Kidney capillary endothelial cell (primary cell): ENCODE data around the gene HHIP.

Source experiments
- DNase-seq: peaks from one replicate; pipeline ENCODE4 v3.0.0-alpha.2; 2018; ENCODE audit warnings: low spot score

The HHIP gene, protein sequence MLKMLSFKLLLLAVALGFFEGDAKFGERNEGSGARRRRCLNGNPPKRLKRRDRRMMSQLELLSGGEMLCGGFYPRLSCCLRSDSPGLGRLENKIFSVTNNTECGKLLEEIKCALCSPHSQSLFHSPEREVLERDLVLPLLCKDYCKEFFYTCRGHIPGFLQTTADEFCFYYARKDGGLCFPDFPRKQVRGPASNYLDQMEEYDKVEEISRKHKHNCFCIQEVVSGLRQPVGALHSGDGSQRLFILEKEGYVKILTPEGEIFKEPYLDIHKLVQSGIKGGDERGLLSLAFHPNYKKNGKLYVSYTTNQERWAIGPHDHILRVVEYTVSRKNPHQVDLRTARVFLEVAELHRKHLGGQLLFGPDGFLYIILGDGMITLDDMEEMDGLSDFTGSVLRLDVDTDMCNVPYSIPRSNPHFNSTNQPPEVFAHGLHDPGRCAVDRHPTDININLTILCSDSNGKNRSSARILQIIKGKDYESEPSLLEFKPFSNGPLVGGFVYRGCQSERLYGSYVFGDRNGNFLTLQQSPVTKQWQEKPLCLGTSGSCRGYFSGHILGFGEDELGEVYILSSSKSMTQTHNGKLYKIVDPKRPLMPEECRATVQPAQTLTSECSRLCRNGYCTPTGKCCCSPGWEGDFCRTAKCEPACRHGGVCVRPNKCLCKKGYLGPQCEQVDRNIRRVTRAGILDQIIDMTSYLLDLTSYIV

DNA sequence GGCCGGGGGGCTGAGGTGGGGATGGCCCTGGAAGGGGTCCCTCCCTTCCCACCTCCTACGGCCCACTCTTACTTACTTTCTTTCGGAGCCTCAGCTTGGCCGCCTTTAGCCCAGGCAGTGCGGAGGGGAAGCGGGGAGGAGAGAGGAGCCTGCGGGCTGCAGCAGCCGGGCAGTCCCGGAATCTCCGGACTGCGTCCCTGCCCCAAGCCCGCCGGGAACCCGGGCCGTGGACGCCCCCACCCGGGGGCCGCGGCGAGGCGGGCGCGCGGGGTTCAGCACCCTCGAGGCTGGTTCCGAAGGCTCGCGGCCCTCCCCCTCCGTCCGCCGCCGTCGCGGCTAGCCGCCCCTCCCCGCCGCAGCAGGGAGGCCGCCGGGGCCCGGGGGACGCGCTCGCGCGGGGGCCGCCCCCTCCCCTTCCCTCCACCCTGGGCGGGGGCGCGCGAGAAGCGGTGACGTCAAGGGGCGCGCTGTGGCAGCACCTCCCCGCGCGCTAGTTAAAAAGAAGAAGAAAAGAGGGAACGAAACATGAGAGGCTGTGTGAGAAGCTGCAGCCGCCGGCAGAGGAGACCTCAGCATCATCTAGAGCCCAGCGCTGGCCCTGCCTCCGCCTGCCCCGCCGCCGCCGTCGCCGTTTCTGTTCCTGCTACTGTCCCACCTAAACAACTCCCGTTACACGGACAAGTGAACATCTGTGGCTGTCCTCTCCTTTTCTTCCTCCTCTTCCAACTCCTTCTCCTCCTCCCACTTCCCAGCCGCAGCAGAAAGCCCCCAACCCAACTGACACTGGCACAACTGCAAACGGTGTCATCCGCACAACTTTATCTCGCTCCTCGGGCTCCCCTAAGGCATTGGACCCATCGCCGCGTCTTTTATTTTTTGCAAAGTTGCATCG is at the start of gene HHIP:
TSS of gene HHIP (plus strand) at position 526 of the 892 bp plus-strand sequence. CDS start 520 bp downstream, outside the sequence.
- peak; percentile 26 for DNase-seq

DNA sequence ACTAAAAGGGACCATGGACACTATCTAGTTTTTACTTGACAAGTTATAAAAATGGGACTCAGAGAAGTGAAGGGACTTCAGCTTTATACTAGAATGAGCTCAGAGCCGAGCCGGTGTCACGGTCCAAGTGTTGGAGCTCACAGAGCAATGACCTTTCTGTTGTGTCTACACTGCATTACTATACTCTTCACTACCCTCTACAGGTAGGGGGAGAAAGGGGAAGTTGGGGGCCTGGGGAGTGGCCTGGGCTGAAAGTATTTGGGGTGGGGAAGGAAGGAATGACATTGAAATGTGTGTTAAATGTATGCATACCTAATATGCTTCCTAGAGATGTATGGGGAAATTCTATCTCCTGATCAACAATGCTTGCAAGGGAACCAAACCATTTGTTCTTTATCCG is 48.8 kb upstream of the HHIP start:
- no peak for DNase-seq

DNA sequence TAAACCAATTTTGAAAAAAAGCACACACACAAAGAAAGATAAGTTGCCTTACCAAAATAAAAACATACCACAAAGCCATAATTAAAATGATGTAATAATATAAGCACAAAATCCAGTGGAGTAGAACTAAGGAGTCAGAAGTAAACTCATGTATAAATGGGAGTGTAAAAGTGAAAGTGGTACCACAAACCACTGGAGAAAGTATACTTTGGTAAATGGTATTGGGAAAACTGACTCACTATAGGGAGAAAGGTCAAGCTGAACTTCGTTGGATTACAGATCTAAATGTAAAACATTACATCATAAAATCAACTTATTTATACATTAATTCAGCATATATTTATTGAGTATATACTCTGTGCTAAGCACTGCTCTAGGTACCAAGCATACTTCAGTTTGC is 46.3 kb upstream of the HHIP start:
- DNase-seq: no peak

DNA sequence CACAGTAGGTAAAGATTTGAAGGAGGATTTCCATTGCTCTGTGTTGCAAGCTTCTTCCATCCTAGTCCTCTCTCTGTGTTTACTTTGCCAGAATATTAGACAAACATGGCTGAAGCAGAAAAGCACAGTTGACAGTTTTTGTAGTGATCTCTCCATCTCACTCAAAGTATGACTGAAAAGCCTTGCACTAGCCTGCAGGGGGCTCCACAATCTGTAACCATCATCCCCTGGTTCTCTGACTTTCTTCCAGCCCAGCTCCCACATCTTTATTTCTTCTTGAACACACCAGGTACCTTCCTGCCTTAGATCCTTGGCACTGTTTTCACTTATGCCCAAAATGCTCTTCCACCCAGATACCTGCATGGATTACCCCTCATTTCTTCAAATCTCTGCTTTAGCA is 34.1 kb upstream of the HHIP start:
- no peak for DNase-seq

DNA sequence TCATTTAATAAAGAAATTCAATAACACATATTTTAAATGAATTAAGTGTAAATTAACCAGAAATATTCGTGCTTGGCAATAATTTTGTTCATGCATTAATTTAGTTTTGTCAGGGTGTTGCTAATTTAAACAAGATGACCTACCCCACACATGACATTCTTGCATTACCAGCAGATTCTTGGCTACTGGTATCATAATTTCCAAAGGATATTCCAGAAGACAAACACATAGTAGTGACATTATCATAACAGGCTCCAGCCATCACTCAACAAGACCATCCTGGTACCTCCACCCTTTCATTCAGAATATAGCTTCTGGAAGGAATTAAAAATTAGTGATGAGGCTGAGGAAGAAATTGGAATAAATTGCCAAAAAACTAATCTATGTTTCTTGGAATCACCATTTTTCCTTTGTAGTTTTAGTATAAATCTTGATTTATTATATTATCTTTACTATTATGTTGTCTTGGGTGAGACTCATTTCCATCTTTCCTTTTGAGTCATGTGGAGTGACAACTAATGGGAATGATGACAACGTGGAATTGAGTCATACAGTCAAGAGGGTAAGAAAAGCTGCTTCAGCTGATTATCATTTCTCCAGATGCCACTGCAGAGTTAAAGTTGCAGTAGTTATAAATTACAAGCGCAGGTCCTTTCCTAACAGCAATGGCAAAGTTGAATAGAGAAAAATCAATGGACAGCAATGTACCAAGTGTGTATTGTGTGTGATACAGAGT is 30.9 kb upstream of the HHIP start:
- peak; percentile 66 for DNase-seq

DNA sequence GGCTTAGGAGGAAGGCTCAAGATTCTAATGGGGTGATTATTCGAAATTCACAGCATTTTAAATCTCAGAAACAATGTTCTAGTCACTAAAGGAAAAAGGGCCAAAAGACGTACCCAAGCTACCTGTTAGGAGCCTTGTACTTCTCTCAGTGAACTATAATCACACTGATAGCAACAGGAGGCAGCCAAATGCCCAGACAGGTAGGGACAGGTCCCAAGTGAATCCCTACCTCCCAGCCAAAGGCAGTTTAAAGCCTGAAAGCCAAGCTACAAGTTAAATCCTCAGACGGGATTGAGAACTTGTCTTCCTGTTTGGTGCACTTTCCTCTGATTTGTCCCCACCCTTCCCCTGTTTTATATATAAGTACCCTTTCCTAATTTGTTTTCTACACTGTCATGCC is 24.3 kb upstream of the HHIP start:
- no peak for DNase-seq

DNA sequence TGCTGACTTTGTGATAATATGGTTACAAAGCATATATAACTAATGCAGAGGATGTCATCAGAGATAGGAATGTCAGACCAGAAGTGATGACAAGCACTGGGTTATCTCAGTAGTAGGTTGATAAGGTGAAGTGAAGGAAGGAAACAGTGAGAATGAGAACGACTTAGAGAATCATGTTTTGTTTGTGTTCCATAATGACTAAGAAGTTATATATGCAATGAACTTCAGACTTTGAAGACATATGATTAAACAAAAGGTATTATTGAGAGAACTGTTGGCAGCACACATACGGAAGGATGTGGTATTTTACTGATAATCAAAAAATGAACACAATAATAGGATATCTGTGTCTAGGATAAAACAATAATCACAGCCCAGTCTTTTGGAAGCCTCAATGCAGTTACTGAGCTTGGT is 18.3 kb upstream of the HHIP start:
- DNase-seq: peak; percentile 44

DNA sequence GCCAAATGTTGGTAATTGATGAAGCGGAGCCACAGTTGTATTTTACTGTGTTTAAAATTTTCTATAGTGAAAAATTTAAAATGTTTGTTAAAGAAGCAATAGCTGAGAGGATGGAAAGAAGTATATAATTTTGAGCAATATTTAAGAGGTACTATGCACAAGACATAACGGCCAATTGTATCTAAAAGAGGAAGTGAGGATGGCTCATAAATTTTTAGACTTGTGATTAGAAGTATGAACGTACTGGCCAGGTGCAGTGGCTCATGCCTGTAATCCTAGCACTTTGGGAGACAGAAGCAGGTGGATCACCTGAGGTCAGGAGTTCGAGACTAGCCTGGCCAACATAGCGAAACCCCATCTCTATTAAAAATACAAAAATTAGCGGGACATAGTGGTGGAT is 12.7 kb upstream of the HHIP start:
- no peak for DNase-seq

DNA sequence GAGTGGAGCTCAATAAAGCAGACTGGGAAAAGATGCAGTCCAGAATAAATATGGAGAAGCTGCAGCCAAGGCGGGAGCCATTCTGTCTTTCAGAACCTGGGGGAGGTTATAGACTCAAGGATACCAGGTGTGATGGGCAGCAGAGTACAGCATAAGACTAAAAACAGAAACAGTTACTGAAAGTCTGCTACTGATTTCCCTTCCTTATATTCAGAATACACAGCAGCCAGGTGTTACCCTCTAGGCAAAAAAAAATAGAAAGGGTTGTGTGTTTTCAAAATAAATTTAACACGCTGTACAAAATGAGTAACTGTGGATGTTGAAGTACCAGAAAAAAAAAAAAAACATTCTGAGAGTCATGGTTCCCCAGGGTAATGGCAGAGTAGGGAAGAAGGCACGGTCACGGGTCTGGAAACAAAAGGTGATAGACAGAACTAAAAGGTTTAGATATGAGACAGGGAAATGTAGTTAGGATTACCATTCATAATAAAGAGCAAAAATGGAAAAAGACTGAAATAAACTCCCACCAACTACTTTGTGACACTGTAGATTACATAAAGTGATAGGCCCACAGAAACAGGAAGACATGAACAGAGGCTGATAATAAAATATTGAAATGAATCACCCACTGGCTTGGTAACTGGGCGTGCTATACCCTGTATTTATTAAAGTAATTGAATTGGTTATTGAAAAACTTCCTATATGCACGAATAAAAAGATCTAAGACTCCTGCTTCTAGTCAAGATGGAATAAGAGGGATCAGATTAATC is 10.8 kb upstream of the HHIP start:
- no peak for DNase-seq

DNA sequence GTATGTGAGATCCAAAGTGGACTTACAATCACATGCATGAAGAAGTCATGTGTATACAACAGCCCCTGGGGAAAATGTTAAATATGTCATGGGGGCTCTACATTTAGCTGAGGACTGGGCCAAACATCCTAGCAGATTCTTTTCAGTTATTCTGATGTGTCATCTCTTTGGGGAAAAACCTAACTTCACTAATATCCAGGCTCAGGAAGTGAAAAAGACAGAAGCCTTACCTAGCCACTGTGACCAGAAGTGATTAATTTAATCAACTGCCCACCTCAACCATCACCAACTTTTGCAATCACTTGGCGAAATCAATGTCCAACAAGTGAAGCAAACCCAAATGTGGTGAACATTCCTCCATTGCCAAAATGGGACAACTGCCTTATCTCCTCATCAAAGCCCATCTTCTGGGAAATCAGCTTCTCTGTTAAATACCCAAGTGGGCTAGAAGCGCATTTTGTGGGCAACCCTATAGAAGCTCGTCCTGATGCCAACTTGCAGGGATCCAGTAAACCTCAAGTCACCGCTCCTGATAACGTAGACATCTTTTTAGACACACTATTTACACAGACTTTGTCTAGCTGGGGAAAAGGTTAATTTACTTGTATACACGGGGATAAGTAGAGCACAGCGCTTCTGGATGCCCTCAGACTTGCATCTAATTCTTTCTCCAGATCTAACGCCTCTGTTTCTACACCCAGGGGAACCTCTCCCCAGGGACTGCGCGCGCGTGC is 1.4 kb upstream of the HHIP start:
- no peak for DNase-seq

DNA sequence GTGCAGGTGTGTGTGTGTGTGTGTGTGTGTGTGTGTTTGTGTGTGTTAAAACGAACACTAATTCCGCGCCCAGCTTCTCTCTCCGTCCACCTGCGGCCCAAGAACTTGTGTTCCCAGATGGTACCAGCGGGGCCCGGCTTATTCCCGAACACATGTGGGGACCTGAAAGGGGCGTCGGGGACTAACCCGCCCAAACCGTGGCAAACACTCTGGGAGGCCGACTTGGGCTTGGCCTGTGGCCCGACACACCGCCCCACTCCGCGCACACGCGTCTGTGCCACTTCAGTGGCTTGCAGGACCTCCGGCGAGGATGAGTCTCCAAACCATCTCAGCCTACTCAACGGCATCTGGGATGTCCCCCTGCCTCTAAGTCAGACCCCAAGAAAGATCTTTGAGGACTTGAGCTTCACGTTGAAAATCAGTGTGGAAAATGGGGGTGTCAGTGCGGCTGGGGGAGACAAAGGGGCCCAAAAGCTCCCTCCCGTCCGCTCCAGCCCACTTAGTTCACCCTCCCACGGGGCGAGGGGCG is 790 bp upstream of the HHIP start:
- no peak for DNase-seq

DNA sequence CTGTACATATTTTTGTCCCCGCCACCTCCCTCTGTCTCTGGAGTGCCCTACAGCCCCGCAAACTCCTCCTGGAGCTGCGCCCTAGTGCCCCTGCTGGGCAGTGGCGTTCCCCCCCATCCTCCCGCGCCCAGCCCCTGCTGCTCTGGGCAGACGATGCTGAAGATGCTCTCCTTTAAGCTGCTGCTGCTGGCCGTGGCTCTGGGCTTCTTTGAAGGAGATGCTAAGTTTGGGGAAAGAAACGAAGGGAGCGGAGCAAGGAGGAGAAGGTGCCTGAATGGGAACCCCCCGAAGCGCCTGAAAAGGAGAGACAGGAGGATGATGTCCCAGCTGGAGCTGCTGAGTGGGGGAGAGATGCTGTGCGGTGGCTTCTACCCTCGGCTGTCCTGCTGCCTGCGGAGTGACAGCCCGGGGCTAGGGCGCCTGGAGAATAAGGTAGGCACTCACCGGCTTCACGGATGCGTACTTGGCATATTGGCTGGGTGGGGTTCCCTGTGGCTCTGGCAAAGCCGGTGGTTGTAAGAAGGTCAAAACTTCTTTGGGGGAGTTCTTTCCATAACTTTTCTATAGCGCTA is 653 bp downstream of the HHIP start:
- peak; percentile 53 for DNase-seq

DNA sequence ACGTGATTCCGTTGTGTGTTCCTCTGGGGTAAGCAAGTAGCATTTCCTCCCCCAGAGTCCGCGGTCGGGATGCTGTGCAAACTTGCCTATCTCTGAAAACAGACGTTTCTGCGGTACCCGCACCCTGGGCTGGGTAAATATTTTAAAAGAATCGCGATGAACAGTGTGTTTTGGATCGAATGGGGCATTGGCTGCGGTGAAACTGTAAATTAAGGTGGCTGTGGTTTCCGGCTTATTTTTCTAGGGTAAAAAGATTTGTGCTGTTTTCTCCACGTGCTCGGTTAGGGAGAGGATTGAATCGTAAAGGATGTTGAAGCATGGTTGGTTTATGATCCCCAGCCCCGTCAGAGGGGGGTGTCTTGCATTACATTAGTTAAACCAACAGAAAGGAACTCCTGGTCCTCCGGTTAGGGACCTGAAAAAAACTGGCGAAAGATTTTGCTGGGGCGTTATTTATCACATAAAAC is 1.2 kb downstream of the HHIP start:
- DNase-seq: peak; percentile 47

DNA sequence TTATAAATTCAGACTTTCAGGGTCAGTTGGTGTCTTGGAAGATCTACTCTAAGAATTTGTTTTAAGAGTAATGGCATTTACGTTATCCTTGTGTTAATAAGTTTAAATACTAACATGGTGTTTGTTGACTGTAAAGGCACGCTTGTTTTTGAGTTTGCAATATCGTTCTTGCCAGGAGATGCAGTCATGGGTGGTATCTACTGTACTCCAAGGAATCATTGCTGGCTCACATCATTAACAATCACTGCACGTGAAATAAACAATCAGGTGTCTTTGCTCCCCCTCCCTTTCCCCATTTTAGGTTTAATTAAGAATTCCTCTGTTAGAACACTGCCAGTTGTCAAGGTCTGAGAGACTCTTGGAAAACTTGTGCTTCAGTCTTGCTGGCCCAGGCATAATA is 1.6 kb downstream of the HHIP start:
- peak; percentile 26 for DNase-seq

DNA sequence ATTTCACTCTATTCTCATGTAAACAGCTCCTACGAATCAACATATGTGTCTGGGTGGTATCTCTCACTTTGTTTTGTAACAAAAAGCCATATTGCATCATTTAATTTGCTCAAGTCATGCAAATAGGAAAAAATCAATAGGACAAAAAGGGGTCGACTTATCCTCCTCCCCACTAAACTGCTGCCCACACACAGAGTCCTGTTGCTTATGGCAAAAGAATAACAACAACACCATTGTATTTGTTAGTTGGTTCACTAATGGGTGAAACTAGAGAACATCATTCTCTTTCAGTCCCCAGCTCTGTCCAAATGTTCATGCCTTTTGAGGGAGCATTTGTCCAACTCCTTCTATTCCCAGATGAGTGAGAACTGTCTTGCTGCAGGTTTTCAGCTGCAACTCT is 2.1 kb downstream of the HHIP start:
- DNase-seq: no peak

DNA sequence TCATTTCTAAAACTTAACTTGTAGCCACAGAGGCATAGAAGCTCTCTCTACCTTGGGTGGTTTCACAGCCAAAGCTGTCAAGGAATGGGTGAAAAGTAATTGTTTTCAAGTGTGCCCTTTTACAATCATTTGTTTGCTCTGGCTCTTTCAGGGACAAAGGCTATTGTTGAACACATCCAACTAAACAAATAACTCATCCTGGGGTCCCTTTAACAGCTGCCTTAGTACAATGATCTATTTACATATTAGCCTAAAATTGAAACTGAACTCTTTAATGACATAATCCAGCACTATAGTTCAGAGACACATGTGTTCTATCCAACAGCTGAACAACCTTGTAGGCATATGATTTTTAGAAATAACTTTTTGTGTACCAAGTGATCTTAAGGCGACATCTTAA is 3.7 kb downstream of the HHIP start:
- DNase-seq: no peak

DNA sequence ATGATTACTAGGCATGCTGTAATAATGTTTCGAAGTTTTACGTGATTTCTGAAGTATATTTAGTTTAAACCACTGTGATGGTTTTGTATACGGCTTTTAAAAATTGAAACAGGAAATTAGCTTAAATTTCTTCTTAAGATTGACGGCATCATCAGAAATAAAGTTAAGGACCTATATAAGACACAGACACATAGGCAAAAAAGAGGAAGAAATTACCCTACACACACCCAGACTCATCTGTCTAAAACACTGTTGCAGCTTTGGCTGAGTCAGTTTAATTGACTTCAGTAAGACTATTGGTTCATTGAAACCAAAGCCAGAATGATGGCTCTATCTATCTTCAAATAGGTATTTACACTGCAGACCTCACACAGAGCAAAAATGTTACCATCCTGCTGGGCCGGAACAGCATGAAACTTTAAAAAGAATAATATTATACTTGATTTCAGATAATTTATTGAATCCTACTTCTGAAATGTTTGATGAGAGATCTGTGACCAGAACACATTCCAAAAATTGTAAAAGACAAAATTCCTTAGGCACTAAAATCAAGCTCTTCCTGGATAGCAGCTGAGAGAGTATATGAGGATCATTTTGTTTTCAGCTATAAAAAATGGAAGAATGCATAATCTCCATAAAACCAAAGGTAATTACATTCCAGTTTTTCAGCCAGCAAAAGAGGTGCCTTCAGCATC is 4.5 kb downstream of the HHIP start:
- no peak for DNase-seq

DNA sequence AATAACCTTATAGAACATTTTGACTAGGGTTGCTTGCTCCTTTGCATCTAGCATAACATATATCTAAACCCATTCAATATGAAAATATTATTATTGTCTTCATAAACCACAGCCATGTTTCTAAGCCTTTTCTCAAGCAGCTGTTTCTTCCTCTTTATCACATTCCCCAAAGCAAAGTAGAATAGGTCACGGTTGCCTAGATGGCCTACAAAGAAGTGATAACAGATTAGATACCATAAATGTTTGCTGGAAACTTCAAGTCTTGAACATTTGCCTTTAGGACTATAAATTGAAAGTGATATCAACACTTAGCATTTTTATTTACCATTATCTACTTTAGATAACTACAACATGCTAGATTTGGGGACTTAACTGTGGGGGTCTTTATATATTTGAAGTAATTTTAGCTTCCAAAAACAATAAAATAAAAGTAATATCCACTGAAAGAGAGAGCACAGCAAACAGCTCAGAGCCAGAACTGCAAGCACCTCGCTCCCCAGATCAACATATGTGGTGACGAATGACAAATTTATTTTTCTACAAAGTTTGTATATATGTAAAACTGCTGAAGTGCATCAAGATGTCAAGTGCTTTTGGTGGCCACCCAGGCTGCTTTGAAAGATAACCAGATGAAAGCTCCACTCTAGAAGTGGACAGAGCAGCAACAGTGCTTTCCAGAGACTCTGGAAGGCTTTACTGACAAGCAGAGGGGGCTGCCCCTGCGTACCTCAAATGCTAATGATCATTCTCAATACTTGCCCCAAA is 8.0 kb downstream of the HHIP start:
- no peak for DNase-seq
